OCI-LY7 (cell line): ENCODE measurements around the gene CERK. TPM values are rescaled to one million over a fixed set of nuclear protein-coding genes. Genes with fewer than 3 reads are reported as not detected.

Experiments
- BruUV-seq: library from RNA; stranded (reverse); fragments of 400-500 nt; replicated peaks from 2 replicates; lab custom pipeline; 2021; lab: Mats Ljungman, UMichigan
- CTCF ChIA-PET: fragments of 300-600 bp; sonication (Branson Sonifier 250); formaldehyde crosslinking; loops from one replicate; lab custom pipeline; 2022; ENCODE audit warnings: antibody characterized with exemption; ENCODE audit not compliant: unreplicated experiment; lab: Charles Lee
- POLR2A ChIA-PET: fragments of 300-600 bp; sonication (Branson Sonifier 250); formaldehyde crosslinking; loops from one replicate; lab custom pipeline; 2022; ENCODE audit warnings: antibody characterized with exemption; lab: Charles Lee
- DNase-seq: peaks from one replicate; pipeline ENCODE4 v3.0.0-alpha.2; 2015; ENCODE audit warnings: low spot score
- H2AFZ ChIP-seq: fragments of 200-600 bp; sonication (generic), shearing (Covaris generic); 2 replicates; pipeline ENCODE4 v1.6.1; 2014; ENCODE audit warnings: mild to moderate bottlenecking, antibody characterized with exemption, low read length, moderate library complexity
- H3K27ac ChIP-seq: fragments of 200-600 bp; sonication (generic); 2 replicates; pipeline ENCODE4 v1.5.1; 2014; ENCODE audit warnings: mixed run types, low read depth, mild to moderate bottlenecking, moderate library complexity, low read length, inconsistent platforms; ENCODE audit not compliant: poor library complexity, severe bottlenecking
- H3K36me3 ChIP-seq: fragments of 200-600 bp; sonication (generic); 2 replicates; pipeline ENCODE4 v1.6.1; 2014; ENCODE audit warnings: mild to moderate bottlenecking, antibody characterized with exemption, low read length, moderate library complexity, mixed read lengths; ENCODE audit not compliant: insufficient read depth
- H3K4me1 ChIP-seq: fragments of 200-600 bp; sonication (generic); 2 replicates; pipeline ENCODE4 v1.5.1; 2014; ENCODE audit warnings: mild to moderate bottlenecking, low read length; ENCODE audit not compliant: insufficient read depth, poor library complexity, severe bottlenecking
- H3K4me2 ChIP-seq: fragments of 200-600 bp; sonication (generic); 2 replicates; pipeline ENCODE4 v1.6.1; 2014; ENCODE audit warnings: mild to moderate bottlenecking, low read length
- H3K4me3 ChIP-seq: fragments of 200-600 bp; sonication (generic); 2 replicates; pipeline ENCODE4 v1.5.1; 2014; ENCODE audit warnings: mild to moderate bottlenecking, low read depth, low read length; ENCODE audit not compliant: poor library complexity, severe bottlenecking
- H3K79me2 ChIP-seq: fragments of 200-600 bp; sonication (generic); 2 replicates; pipeline ENCODE4 v1.6.1; 2016; ENCODE audit warnings: low read depth, mild to moderate bottlenecking, low read length, moderate library complexity, mixed read lengths; ENCODE audit not compliant: insufficient read depth
- H3K9me2 ChIP-seq: fragments of 200-600 bp; sonication (generic); 2 replicates; pipeline ENCODE4 v1.6.1; 2016; ENCODE audit warnings: mild to moderate bottlenecking, low read length, mixed read lengths; ENCODE audit not compliant: insufficient read depth
- H3K9me3 ChIP-seq: fragments of 200-600 bp; sonication (generic); 2 replicates; pipeline ENCODE4 v1.6.1; 2014; ENCODE audit warnings: mild to moderate bottlenecking, mixed run types, low read length, mixed read lengths
- H4K20me1 ChIP-seq: fragments of 200-600 bp; sonication (generic); 2 replicates; pipeline ENCODE4 v1.6.1; 2014; ENCODE audit warnings: mild to moderate bottlenecking, antibody characterized with exemption, low read length, moderate library complexity, mixed read lengths; ENCODE audit not compliant: insufficient read depth
- EZH2phosphoT487 ChIP-seq: fragments of 200-600 bp; sonication (generic); IDR thresholded peaks from 2 replicates; pipeline ENCODE4 v1.6.1; 2018; ENCODE audit warnings: low read depth, borderline replicate concordance, mild to moderate bottlenecking, mixed run types, antibody characterized with exemption, low read length, moderate library complexity, mixed read lengths
- intact Hi-C: fragments of 100-400 bp; cut with micrococcal nuclease; formaldehyde crosslinking; loops from one replicate; pipeline ENCODE4 v1.10.0; 2022; ENCODE audit not compliant: unreplicated experiment
- total RNA-seq, 2 experiments: library from RNA; depleted of rRNA in 1 of 2; stranded (reverse); fragments of >200 nt in 1 of 2; shearing (Covaris generic) in 1 of 2; gene quantifications; 2 replicates each; pipeline ENCODE4 v1.2.3, GENCODE V29; 2014 to 2022
- TF ChIP-seq, protein P1 (sequence below): fragments of 200-600 bp; sonication (generic); conservative IDR thresholded peaks from 2 replicates; pipeline ENCODE4 v1.5.1; 2014; ENCODE audit warnings: mild to moderate bottlenecking, antibody characterized with exemption, low read length, moderate library complexity, mixed read lengths

CERK gene
- total RNA-seq, 2 experiments from 2014 or later, result 36.6 to 48.1 TPM

DNA sequence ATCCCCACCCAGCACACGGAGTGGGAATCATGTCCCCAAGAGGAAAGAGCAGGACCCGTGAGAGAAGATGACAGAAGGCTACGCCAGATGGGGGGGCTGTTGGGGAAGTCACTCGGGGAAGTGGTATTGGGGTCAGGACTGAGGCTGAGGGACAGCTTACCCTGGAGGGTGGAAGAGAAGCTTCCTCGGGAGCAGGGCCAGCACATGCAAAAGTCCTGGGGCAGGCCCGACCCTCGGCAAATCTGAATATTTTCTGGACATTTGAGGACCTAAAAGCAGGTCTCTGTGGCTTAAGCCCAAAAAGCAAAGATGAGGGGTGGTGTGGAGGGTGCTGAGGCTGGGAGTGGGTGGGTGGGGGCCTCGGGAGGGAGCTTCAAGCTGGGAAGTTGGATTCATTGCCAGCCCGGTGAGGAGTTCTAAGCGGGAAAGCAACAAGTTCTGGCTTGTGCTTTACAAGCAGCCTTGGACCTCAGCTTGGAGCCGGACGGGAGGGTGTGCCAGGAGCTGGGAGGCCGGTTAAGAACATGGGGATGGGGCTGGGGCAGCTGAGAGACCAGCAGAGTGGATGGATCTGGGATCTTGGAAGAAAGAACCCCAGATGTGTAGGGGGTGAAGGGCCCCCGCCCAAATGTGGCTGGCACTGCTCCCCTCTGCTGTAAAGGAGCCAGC lies 83.0 kb downstream of the CERK start:
- ChIA-PET POLR2A (no interaction called here), CTCF (no interaction called here)
- no peak overlapping the region for H3K4me2 ChIP-seq
- H4K20me1 ChIP-seq, result no peaks in the 10 kb centered on the region
- no peaks in the 10 kb centered on the region for H3K36me3 ChIP-seq
- no peaks in the 10 kb centered on the region for H3K9me2 ChIP-seq
- H3K4me3 ChIP-seq, result no peak overlapping the region
- no peak for DNase-seq
- no peak overlapping the region for H3K27ac ChIP-seq
- H3K4me1 ChIP-seq, result peaks cover 10% of the 10 kb centered on the region
- H2AFZ ChIP-seq, result no peak overlapping the region
- H3K9me3 ChIP-seq, result no peaks in the 10 kb centered on the region
- TF ChIP-seq EZH2phosphoT487, result no peak
- TF ChIP-seq, protein P1, sequence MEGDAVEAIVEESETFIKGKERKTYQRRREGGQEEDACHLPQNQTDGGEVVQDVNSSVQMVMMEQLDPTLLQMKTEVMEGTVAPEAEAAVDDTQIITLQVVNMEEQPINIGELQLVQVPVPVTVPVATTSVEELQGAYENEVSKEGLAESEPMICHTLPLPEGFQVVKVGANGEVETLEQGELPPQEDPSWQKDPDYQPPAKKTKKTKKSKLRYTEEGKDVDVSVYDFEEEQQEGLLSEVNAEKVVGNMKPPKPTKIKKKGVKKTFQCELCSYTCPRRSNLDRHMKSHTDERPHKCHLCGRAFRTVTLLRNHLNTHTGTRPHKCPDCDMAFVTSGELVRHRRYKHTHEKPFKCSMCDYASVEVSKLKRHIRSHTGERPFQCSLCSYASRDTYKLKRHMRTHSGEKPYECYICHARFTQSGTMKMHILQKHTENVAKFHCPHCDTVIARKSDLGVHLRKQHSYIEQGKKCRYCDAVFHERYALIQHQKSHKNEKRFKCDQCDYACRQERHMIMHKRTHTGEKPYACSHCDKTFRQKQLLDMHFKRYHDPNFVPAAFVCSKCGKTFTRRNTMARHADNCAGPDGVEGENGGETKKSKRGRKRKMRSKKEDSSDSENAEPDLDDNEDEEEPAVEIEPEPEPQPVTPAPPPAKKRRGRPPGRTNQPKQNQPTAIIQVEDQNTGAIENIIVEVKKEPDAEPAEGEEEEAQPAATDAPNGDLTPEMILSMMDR, result no peak
- intact Hi-C loops, result no loop called here
- no peaks in the 10 kb centered on the region for H3K79me2 ChIP-seq
- BruUV-seq, result no TSS peak

DNA sequence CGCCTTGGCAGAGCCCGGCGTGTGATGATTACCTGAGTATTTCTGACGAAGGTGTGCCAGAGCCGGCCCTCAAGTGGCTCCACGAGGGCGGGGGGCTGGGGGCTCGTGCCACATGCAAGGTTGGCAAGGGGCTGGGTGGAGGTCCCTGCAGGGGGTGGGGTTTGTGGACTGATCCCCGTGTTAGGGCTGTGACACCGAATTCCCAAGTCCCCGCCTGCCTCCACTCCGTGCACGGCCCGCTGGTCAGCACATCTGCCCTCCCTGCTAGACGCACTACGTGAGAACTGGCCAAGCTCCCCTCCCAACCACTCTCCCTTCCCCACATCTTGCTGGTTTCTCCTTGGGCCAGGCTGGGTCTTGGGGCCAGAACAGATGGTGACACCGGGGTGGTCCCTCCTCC lies 83.6 kb downstream of the CERK start:
- no peaks in the 10 kb centered on the region; the same call in 1 of the 2 replicates for H4K20me1 ChIP-seq
- ChIA-PET POLR2A (no interaction called here), CTCF (no interaction called here)

DNA sequence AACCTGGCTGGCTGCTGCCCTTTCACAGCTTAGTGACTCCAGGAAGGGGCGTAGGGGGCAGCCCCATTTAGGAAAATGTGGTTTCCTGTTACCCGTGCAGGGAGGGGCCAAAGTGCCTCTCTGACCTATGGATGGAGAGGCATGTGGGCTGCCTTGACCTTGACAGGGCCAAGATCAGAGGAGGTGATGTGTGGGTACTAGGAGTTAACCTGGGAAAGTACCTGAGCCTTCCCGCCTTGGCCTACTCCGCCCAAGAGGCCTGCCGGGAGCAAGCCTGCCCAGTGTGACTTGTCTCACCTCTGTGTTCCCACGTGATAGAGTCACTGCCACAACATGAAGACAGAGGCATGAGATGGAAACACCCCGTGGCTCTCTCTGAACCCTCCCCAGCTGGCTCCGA lies 84.5 kb downstream of the CERK start:
- Histone ChIP-seq H3K4me2 (peak overlapping the region; percentile 45), H3K9me2 (no peaks in the 10 kb centered on the region), H3K4me1 (peaks cover 10% of the 10 kb centered on the region), H3K9me3 (no peaks in the 10 kb centered on the region), H4K20me1 (no peaks in the 10 kb centered on the region; the same call in 1 of the 2 replicates), H3K79me2 (no peaks in the 10 kb centered on the region), H3K4me3 (no peak overlapping the region), H3K27ac (no peak overlapping the region), H3K36me3 (no peaks in the 10 kb centered on the region), H2AFZ (no peak overlapping the region)
- BruUV-seq, result no TSS peak
- POLR2A ChIA-PET, result no interaction called here
- CTCF ChIA-PET, result no interaction called here
- DNase-seq, result no peak
- no peak for TF ChIP-seq EZH2phosphoT487
- TF ChIP-seq, protein P1, result no peak
- intact Hi-C loops, result no loop called here

More for the DNA sequence above, 83.6 kb downstream of the CERK start:
- no TSS peak for BruUV-seq
- no peak for TF ChIP-seq EZH2phosphoT487
- TF ChIP-seq, protein P1, result no peak
- Histone ChIP-seq H3K27ac (no peak overlapping the region), H3K4me1 (peaks cover 10% of the 10 kb centered on the region), H3K9me3 (no peaks in the 10 kb centered on the region), H3K4me2 (no peak overlapping the region), H3K4me3 (no peak overlapping the region), H2AFZ (no peak overlapping the region), H3K36me3 (no peaks in the 10 kb centered on the region), H3K79me2 (no peaks in the 10 kb centered on the region), H3K9me2 (no peaks in the 10 kb centered on the region)
- no peak for DNase-seq
- intact Hi-C loops, result no loop called here
